ENCODE data around the gene SCAP. TPM values are rescaled to one million over a fixed set of nuclear protein-coding genes. Genes with fewer than 3 reads are reported as not detected.
"Not testable (repeated sequence)": the region's sequence is repeated elsewhere in the genome, so short reads cannot be mapped to it uniquely, and the experiment has no call there.

SCAP gene
- total RNA-seq, 1 donor from 2014 or later, result 84.7 TPM

DNA sequence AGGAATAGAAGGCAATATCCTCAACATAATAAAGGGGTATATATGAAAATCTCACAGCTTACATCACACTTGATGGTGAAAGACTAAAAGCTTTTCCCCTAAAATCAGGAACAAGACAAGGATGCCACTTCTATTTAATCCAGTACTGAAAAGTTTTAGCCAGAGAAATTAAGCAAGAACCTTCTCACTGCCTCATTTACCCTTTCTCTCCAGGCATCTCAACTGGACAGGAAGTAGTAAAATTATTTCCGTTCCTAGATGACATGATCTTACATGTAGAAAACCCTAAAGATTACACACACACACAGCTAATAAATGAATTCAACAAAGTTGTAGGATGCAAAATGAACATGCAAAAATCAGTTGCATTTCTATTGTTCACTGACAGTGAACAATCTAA is 11.2 kb downstream of the SCAP start:
- TF ChIP-seq, protein P1, sequence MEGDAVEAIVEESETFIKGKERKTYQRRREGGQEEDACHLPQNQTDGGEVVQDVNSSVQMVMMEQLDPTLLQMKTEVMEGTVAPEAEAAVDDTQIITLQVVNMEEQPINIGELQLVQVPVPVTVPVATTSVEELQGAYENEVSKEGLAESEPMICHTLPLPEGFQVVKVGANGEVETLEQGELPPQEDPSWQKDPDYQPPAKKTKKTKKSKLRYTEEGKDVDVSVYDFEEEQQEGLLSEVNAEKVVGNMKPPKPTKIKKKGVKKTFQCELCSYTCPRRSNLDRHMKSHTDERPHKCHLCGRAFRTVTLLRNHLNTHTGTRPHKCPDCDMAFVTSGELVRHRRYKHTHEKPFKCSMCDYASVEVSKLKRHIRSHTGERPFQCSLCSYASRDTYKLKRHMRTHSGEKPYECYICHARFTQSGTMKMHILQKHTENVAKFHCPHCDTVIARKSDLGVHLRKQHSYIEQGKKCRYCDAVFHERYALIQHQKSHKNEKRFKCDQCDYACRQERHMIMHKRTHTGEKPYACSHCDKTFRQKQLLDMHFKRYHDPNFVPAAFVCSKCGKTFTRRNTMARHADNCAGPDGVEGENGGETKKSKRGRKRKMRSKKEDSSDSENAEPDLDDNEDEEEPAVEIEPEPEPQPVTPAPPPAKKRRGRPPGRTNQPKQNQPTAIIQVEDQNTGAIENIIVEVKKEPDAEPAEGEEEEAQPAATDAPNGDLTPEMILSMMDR (IDR thresholded peaks at IDR 0.05), result no peak
- TF ChIP-seq POLR2AphosphoS5 (IDR thresholded peaks at IDR 0.05; ENCODE audit: insufficient read depth in 1 of 2, low read depth in 1 of 2) (no peak), POLR2A (IDR thresholded peaks at IDR 0.05) (no peak)
- H3K4me3 ChIP-seq, result no peak overlapping the region
- H3K27ac ChIP-seq, result no peak overlapping the region
- DNase-seq (ENCODE audit: extremely low spot score in 2 of 2), result no peak
- H3K4me1 ChIP-seq, result peaks cover 16% of the 10 kb centered on the region
- H3K27me3 ChIP-seq, result no peaks in the 10 kb centered on the region
- no peaks in the 10 kb centered on the region for H3K9me3 ChIP-seq
- intact Hi-C loops (cut with DNase I), result no loop called here
- H3K36me3 ChIP-seq, result no peaks in the 10 kb centered on the region

DNA sequence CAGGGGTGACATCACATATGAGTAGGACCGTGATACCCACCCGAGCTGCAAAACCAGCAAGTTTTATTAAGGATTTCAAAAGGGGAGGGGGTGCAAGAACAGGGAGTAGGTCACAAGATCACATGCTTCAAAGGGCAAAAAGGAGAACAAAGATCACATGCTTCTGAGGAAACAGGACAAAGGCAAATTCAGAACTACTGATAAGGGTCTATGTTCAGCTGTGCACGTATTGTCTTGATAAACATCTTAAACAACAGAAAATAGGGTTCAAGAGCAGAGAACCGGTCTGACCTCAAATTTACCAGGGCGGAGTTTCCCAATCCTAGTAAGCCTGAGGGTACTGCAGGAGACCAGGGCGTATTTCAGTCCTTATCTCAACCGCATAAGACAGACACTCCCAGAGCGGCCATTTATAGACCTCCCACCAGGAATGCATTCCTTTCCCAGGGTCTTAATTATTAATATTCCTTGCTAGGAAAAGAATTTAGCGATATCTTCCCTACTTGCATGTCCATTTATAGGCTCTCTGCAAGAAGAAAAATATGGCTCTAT is 16.1 kb downstream of the SCAP start:
- not testable (repeated sequence) for DNase-seq (ENCODE audit: extremely low spot score in 2 of 2)

DNA sequence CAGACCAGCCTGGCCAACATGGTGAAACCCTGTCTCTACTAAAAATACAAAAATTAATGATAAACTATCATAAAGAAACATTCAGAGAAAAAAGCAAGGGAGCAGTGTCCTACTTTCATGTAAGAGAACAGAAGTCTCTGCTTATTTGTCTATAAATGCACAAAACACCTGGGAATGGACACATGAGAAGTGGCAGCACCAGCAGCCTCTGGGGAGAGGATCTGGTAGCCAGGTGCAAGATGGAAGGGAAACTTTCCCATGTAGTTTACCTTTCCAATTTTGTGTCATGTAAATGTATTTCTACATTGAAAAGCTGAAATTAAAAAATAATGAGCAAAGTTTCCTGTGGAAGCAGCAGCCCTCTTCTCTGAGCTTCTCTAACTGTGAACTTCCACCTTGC is 18.8 kb downstream of the SCAP start:
- no peak for DNase-seq (ENCODE audit: extremely low spot score in 2 of 2)
- intact Hi-C loops (cut with DNase I), result no loop called here

More for the DNA sequence above, 16.1 kb downstream of the SCAP start:
- H3K9me3 ChIP-seq; H3K27me3 ChIP-seq; H3K36me3 ChIP-seq; H3K27ac ChIP-seq; H3K4me3 ChIP-seq; intact Hi-C loops (cut with DNase I): not testable (repeated sequence)
- peaks cover 34% of the 10 kb centered on the region for H3K4me1 ChIP-seq

DNA sequence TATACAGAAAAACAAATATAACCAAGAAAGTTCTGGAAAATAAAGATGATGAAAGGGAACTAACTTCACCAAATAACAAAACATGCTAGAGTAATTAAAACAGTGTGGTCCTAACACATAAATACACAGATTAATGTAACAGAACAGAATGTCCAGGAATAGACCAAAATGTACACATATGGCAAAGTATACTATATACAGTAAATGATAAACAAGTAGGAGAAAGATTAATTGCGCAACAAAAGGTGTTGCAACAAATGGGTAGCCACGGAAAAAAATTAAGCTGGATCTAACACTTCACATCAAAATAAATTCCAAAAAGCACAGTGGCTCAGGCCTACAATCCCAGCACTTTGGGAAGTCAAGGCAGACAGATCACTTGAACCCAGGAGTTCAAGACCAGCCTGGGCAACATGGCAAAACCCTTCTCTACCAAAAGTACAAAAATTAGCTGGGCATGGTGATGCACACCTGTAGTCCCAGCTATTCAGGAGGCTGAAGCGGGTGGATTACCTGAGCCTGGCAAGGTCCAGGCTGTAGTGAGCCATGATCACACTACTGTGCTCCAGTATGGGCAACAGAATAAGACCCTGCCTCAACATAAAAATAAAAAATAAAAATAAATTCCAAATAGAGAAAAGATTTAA is 19.8 kb downstream of the SCAP start:
- intact Hi-C loops (cut with DNase I), result no loop called here
- DNase-seq (ENCODE audit: extremely low spot score in 2 of 2), result no peak
- no peak overlapping the region for H3K4me3 ChIP-seq
- no peaks in the 10 kb centered on the region for H3K27me3 ChIP-seq
- peak in 1 of 2 donors; percentile 34 for TF ChIP-seq POLR2AphosphoS5 (IDR thresholded peaks at IDR 0.05; ENCODE audit: insufficient read depth in 1 of 2, low read depth in 1 of 2)
- no peak for TF ChIP-seq POLR2A (IDR thresholded peaks at IDR 0.05)
- TF ChIP-seq, protein P1 (IDR thresholded peaks at IDR 0.05), result no peak
- peak overlapping the region; percentile 69 for H3K27ac ChIP-seq
- peaks cover 35% of the 10 kb centered on the region for H3K4me1 ChIP-seq
- no peaks in the 10 kb centered on the region for H3K9me3 ChIP-seq
- H3K36me3 ChIP-seq, result no peaks in the 10 kb centered on the region

More for the DNA sequence above, 18.8 kb downstream of the SCAP start:
- no peak overlapping the region for H3K27ac ChIP-seq
- no peak overlapping the region for H3K4me3 ChIP-seq
- H3K27me3 ChIP-seq, result no peaks in the 10 kb centered on the region
- H3K9me3 ChIP-seq, result no peaks in the 10 kb centered on the region
- H3K4me1 ChIP-seq, result peaks cover 35% of the 10 kb centered on the region
- H3K36me3 ChIP-seq, result no peaks in the 10 kb centered on the region
- TF ChIP-seq, protein P1 (IDR thresholded peaks at IDR 0.05), result no peak
- TF ChIP-seq POLR2AphosphoS5 (IDR thresholded peaks at IDR 0.05; ENCODE audit: insufficient read depth in 1 of 2, low read depth in 1 of 2), result no peak
- TF ChIP-seq POLR2A (IDR thresholded peaks at IDR 0.05), result no peak

DNA sequence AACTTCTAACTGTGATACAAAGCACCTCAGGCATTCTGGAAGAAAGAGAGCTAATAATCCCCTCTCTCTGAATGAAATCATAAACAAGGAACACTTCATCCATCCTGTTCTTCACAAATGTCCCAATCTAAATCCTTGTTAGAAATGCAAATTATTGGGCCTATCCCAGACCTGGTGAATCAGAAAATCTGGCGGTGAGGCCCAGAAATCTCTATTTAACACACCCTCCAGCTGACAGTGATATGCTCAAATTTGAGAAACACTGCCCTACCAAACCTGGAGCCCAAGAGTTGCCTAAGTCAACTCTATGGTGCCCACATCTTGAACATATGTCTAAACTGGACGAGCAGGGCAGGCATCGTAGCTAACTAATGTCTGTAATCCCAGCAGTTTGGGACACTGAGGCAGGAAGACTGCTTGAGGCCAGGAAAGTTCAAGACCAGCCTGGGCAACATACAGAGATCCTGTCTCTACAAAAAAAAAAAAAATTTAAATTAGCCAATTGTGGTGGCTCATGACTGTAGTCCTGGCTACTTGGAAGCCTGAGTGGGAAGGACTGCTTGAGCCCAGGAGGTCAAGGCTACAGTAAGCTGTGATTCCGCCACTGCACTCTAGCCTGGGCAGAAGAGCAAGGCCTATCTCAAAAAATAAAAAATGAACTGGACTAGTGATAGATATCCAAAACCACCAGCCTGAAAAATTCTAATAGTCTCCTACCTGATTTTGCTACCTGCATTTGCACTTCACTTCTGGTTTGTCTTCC is 23.1 kb downstream of the SCAP start:
- Histone ChIP-seq H3K27me3 (no peaks in the 10 kb centered on the region), H3K4me3 (no peak overlapping the region), H3K27ac (peak overlapping the region; percentile 42), H3K9me3 (no peaks in the 10 kb centered on the region), H3K36me3 (no peaks in the 10 kb centered on the region), H3K4me1 (peaks cover 29% of the 10 kb centered on the region)
- intact Hi-C loops (cut with DNase I), result no loop called here
- DNase-seq (ENCODE audit: extremely low spot score in 2 of 2), result no peak
- TF ChIP-seq, protein P1 (IDR thresholded peaks at IDR 0.05), result no peak
- peak in 1 of 2 donors; percentile 33 for TF ChIP-seq POLR2AphosphoS5 (IDR thresholded peaks at IDR 0.05; ENCODE audit: insufficient read depth in 1 of 2, low read depth in 1 of 2)

Measured in vagina (tissue), 2 donors.